Stimulated activated CD4-positive, alpha-beta T cell treated with anti-CD3 and anti-CD28 coated beads, Interleukin-2, amount 100 ng/mL, for 24 hours (primary cell): Measurements from ENCODE around the gene AOAH.
A peak's percentile ranks its signal among the peaks of the same experiment; 100 is the strongest.
"Not testable (repeated sequence)": the region's sequence is repeated elsewhere in the genome, so short reads cannot be mapped to it uniquely, and the experiment has no call there.

ENCODE experiments used
- DNase-seq, 2 donors: peaks; one replicate each; pipeline ENCODE4 v3.0.0-alpha.2; 2020

AOAH gene

GRCh38 chr7:36654436-36654835 is 69.9 kb downstream of the AOAH start:
- no peak for DNase-seq

GRCh38 chr7:36653663-36654355 is 70.5 kb downstream of the AOAH start:
- no peak for DNase-seq

- DNase-seq, result no peak
Observed at GRCh38 chr7:36653008-36653662, 71.2 kb downstream of the AOAH start.

- DNase-seq, result no peak
Observed at GRCh38 chr7:36652431-36652830, 71.9 kb downstream of the AOAH start.

GRCh38 chr7:36651404-36651803 is 72.9 kb downstream of the AOAH start:
- no peak for DNase-seq

GRCh38 chr7:36650766-36651312 is 73.5 kb downstream of the AOAH start:
- DNase-seq, result no peak

- DNase-seq, result no peak
Observed at GRCh38 chr7:36650320-36650719, 74.0 kb downstream of the AOAH start.

- DNase-seq, result not testable (repeated sequence)
Observed at GRCh38 chr7:36649319-36649718, 75.0 kb downstream of the AOAH start.

- DNase-seq, result no peak
Observed at GRCh38 chr7:36648441-36648840, 75.9 kb downstream of the AOAH start.

- no peak for DNase-seq
Observed at GRCh38 chr7:36644625-36645422, 79.5 kb downstream of the AOAH start.

GRCh38 chr7:36642414-36642813 is 81.9 kb downstream of the AOAH start:
- DNase-seq, result no peak

GRCh38 chr7:36642010-36642409 is 82.3 kb downstream of the AOAH start:
- DNase-seq, result no peak

- DNase-seq, result no peak
Observed at GRCh38 chr7:36640682-36641081, 83.6 kb downstream of the AOAH start.

- peak; percentile 20 to 23 for DNase-seq
Observed at GRCh38 chr7:36639826-36640225, 84.5 kb downstream of the AOAH start.

GRCh38 chr7:36638586-36639263 is 85.6 kb downstream of the AOAH start:
- DNase-seq, result no peak

- DNase-seq, result no peak
Observed at GRCh38 chr7:36638140-36638539, 86.2 kb downstream of the AOAH start.

GRCh38 chr7:36637417-36637816 is 86.9 kb downstream of the AOAH start:
- DNase-seq, result no peak

- DNase-seq, result no peak
Observed at GRCh38 chr7:36636126-36636525, 88.2 kb downstream of the AOAH start.

- DNase-seq, result no peak
Observed at GRCh38 chr7:36635091-36635490, 89.2 kb downstream of the AOAH start.

- no peak for DNase-seq
Observed at GRCh38 chr7:36633377-36633776, 90.9 kb downstream of the AOAH start.

GRCh38 chr7:36630112-36630650 is 94.1 kb downstream of the AOAH start:
- DNase-seq, result no peak

- DNase-seq, result no peak
Observed at GRCh38 chr7:36629351-36629750, 94.9 kb downstream of the AOAH start.

GRCh38 chr7:36627836-36628235 is 96.5 kb downstream of the AOAH start:
- no peak for DNase-seq
